ENCODE data around the gene CCDC197. TPM values are rescaled to one million over a fixed set of nuclear protein-coding genes. Genes with fewer than 3 reads are reported as not detected.

CCDC197 gene
- 0.15 TPM in 1 of 2 replicates, not detected in the other for total RNA-seq

GRCh38 chr14:93997082-93997481 is at the start of gene CCDC197:
TSS of gene CCDC197 (plus strand) at chr14:93997301. CDS start at chr14:93998132, 831 bp downstream.
- intact Hi-C loops (cut with micrococcal nuclease) = no loop called here

GRCh38 chr14:93949511-93950075 is 47.5 kb upstream of the CCDC197 start:
- intact Hi-C loops (cut with micrococcal nuclease) = no loop called here

GRCh38 chr14:93950948-93951634 is 46.0 kb upstream of the CCDC197 start:
- intact Hi-C loops (cut with micrococcal nuclease) = no loop called here

GRCh38 chr14:93951635-93952540 is 45.2 kb upstream of the CCDC197 start:
- intact Hi-C loops (cut with micrococcal nuclease) = no loop called here

GRCh38 chr14:93952829-93953228 is 44.3 kb upstream of the CCDC197 start:
- intact Hi-C loops (cut with micrococcal nuclease) = no loop called here

GRCh38 chr14:93953263-93953662 is 43.8 kb upstream of the CCDC197 start:
- intact Hi-C loops (cut with micrococcal nuclease) = no loop called here

GRCh38 chr14:93953739-93954515 is 43.2 kb upstream of the CCDC197 start:
- intact Hi-C loops (cut with micrococcal nuclease) = loop anchor here (1.0 kb wide), 1 partner anchor 14 kb away; no protein-coding TSS in a partner anchor

- intact Hi-C loops (cut with micrococcal nuclease) = loop anchor here (1.0 kb wide), 1 partner anchor 14 kb away; no protein-coding TSS in a partner anchor
Measured at GRCh38 chr14:93954516-93954830, 42.6 kb upstream of the CCDC197 start.

GRCh38 chr14:93954900-93955849 is 41.9 kb upstream of the CCDC197 start:
- intact Hi-C loops (cut with micrococcal nuclease) = loop anchor here (1.0 to 5.0 kb wide), 4 partner anchors 8 to 748 kb away; partner anchors contain the start of genes GON7, PPP4R4 and UBR7

- intact Hi-C loops (cut with micrococcal nuclease) = loop anchor here (1.0 to 5.0 kb wide), 3 partner anchors 7 to 749 kb away; partner anchors contain the start of genes GON7, PPP4R4 and UBR7
Measured at GRCh38 chr14:93955850-93956481, 41.1 kb upstream of the CCDC197 start.

GRCh38 chr14:93956514-93957332 is 40.4 kb upstream of the CCDC197 start:
- intact Hi-C loops (cut with micrococcal nuclease) = loop anchor here (5.0 kb wide), 2 partner anchors 216 to 749 kb away; partner anchors contain the start of genes GON7, PPP4R4 and UBR7

- intact Hi-C loops (cut with micrococcal nuclease) = loop anchor here (5.0 kb wide), 2 partner anchors 215 to 750 kb away; partner anchors contain the start of genes GON7, PPP4R4 and UBR7
Measured at GRCh38 chr14:93957333-93957710, 39.8 kb upstream of the CCDC197 start.

GRCh38 chr14:93957751-93958566 is 39.1 kb upstream of the CCDC197 start:
- intact Hi-C loops (cut with micrococcal nuclease) = loop anchor here (5.0 kb wide), 2 partner anchors 214 to 751 kb away; partner anchors contain the start of genes GON7, PPP4R4 and UBR7

- intact Hi-C loops (cut with micrococcal nuclease) = loop anchor here (1.0 to 5.0 kb wide), 8 partner anchors 13 to 751 kb away; partner anchors contain the start of genes ASB2, DDX24, GON7 and IFI27L1
Measured at GRCh38 chr14:93958567-93959238, 38.4 kb upstream of the CCDC197 start.

- intact Hi-C loops (cut with micrococcal nuclease) = loop anchor here (1.0 to 5.0 kb wide), 9 partner anchors 12 to 752 kb away; partner anchors contain the start of genes ASB2, DDX24, GON7 and IFI27L1
Measured at GRCh38 chr14:93959239-93960107, 37.6 kb upstream of the CCDC197 start.

GRCh38 chr14:93960108-93960475 is 37.0 kb upstream of the CCDC197 start:
- intact Hi-C loops (cut with micrococcal nuclease) = loop anchor here (1.0 kb wide), 1 partner anchor 41 kb away; no protein-coding TSS in a partner anchor
